GM23248 (cell line): Measurements from ENCODE around the gene RPS6KA6. TPM values are rescaled to one million over a fixed set of nuclear protein-coding genes. Genes with fewer than 3 reads are reported as not detected.
A peak's percentile ranks its signal among the peaks of the same experiment; 100 is the strongest.

Experiments
- DNase-seq: peaks from one replicate; pipeline ENCODE4 v3.0.0-alpha.2; 2015
- H2AFZ ChIP-seq: fragments of 200-600 bp; sonication (generic); 2 replicates; pipeline ENCODE4 v1.6.1; 2016; ENCODE audit warnings: antibody characterized with exemption
- H3F3A ChIP-seq: fragments of 200-600 bp; sonication (generic); 2 replicates; pipeline ENCODE4 v1.6.1; 2016; ENCODE audit warnings: mild to moderate bottlenecking, antibody characterized with exemption, mixed run types; ENCODE audit not compliant: insufficient read depth
- H3K27ac ChIP-seq: fragments of 200-600 bp; sonication (generic); 2 replicates; pipeline ENCODE4 v1.5.1; 2016; ENCODE audit warnings: mild to moderate bottlenecking
- H3K27me3 ChIP-seq: fragments of 200-600 bp; sonication (generic); replicated peaks from 2 replicates; pipeline ENCODE4 v1.6.1; 2016; ENCODE audit warnings: mild to moderate bottlenecking; ENCODE audit not compliant: insufficient read depth
- H3K36me3 ChIP-seq: fragments of 200-600 bp; sonication (generic); 2 replicates; pipeline ENCODE4 v1.6.1; 2016; ENCODE audit warnings: low read depth, mild to moderate bottlenecking
- H3K4me1 ChIP-seq: fragments of 200-600 bp; sonication (generic); 2 replicates; pipeline ENCODE4 v1.6.1; 2016; ENCODE audit warnings: mild to moderate bottlenecking; ENCODE audit not compliant: insufficient read depth
- H3K4me2 ChIP-seq: fragments of 200-600 bp; sonication (generic); one replicate; pipeline ENCODE4 v1.6.1; 2016; ENCODE audit warnings: mild to moderate bottlenecking; ENCODE audit not compliant: unreplicated experiment
- H3K4me3 ChIP-seq: fragments of 200-600 bp; sonication (generic); 2 replicates; pipeline ENCODE4 v1.5.1; 2016; ENCODE audit warnings: mild to moderate bottlenecking
- H3K79me2 ChIP-seq: fragments of 200-600 bp; sonication (generic); 2 replicates; pipeline ENCODE4 v1.6.1; 2016; ENCODE audit warnings: mild to moderate bottlenecking; ENCODE audit not compliant: insufficient read depth
- H3K9ac ChIP-seq: fragments of 200-600 bp; sonication (generic); 2 replicates; pipeline ENCODE4 v1.6.1; 2016; ENCODE audit warnings: mild to moderate bottlenecking
- H3K9me2 ChIP-seq: fragments of 200-600 bp; sonication (generic); 2 replicates; pipeline ENCODE4 v1.6.1; 2016; ENCODE audit warnings: mixed run types, mild to moderate bottlenecking, moderate library complexity; ENCODE audit not compliant: insufficient read depth
- H3K9me3 ChIP-seq: fragments of 200-600 bp; sonication (generic); one replicate; pipeline ENCODE4 v1.6.1; 2017; ENCODE audit warnings: low read depth
- H4K20me1 ChIP-seq: fragments of 200-600 bp; sonication (generic); 2 replicates; pipeline ENCODE4 v1.6.0; 2016; ENCODE audit not compliant: insufficient read depth
- EZH2 ChIP-seq: fragments of 200-600 bp; sonication (generic); IDR thresholded peaks from 2 replicates; pipeline ENCODE4 v1.6.1; 2018; ENCODE audit warnings: antibody characterized with exemption, mild to moderate bottlenecking; ENCODE audit not compliant: insufficient read depth, poor library complexity, severe bottlenecking
- EZH2phosphoT487 ChIP-seq: fragments of 200-600 bp; sonication (generic); IDR thresholded peaks from 2 replicates; pipeline ENCODE4 v1.6.1; 2018; ENCODE audit warnings: antibody characterized with exemption, moderate library complexity, mild to moderate bottlenecking, low read depth; ENCODE audit not compliant: insufficient read depth
- WGBS, 2 experiments: methylation state at CpG; one replicate each; pipeline ENCODE4 v1.1.6; 2015 to 2017; ENCODE audit warnings: low lambda C conversion rate in 2 of 2, low coverage in 1 of 2; ENCODE audit errors: missing lambda C conversion rate in 2 of 2; 5-methylcytosine and 5-hydroxymethylcytosine counted together
- in situ Hi-C: fragments of 300-500 bp; cut with MboI; formaldehyde crosslinking; loops from 2 replicates; pipeline ENCODE4 v1.15.0; 2020
- polyA plus RNA-seq: library from polyadenylated mRNA; unstranded; fragments of >200 nt; fragmentation: Nextera tagmentation; extraction: Ambion mirVana; gene quantifications from 2 replicates; pipeline ENCODE4 v1.2.1, GENCODE V29; 2016
- total RNA-seq: library from RNA; depleted of rRNA; stranded (reverse); fragments of >200 nt; shearing (Covaris generic); gene quantifications from 2 replicates; pipeline ENCODE4 v1.2.3, GENCODE V29; 2014

RPS6KA6 gene
- total and polyA plus RNA-seq, 2 experiments from 2014 or later: 1.4 to 5.4 TPM

DNA sequence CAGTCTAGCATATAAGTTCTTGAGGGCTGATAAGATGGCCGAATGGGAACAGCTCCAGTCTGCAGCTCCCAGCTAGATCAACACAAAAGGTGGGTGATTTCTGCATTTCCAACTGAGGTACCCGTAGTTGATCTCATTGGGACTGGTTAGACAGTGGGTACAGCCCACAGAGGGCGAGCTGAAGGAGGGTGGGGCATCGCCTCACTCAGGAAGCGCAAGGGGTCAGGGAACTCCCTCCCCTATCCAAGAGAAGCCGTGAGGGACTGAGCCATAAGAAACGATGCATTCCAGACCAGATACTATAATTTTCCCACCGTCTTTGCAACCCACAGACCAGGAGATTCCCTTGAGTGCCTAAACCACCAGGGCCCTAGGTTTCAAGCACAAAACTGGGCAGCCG, 109.0 kb downstream of the RPS6KA6 start:
- H2AFZ ChIP-seq: no peak overlapping the region
- H3K9ac ChIP-seq: no peak overlapping the region
- H3K9me2 ChIP-seq: no peaks in the 10 kb centered on the region
- no peaks in the 10 kb centered on the region for H3K4me1 ChIP-seq
- no peaks in the 10 kb centered on the region for H3K27me3 ChIP-seq
- H3K27ac ChIP-seq: no peak overlapping the region
- H3K36me3 ChIP-seq: no peaks in the 10 kb centered on the region
- no peak overlapping the region for H3K4me2 ChIP-seq
- WGBS, 2 experiments: 74 to 79% methylated on average over 8 to 9 of the region's 9 CpGs
- H3K4me3 ChIP-seq: no peak overlapping the region
- in situ Hi-C loops: no loop called here
- no peaks in the 10 kb centered on the region for H3F3A ChIP-seq
- H4K20me1 ChIP-seq: no peaks in the 10 kb centered on the region
- no peak for TF ChIP-seq EZH2phosphoT487
- no peak for TF ChIP-seq EZH2
- no peaks in the 10 kb centered on the region for H3K79me2 ChIP-seq
- no peaks in the 10 kb centered on the region for H3K9me3 ChIP-seq
- no peak for DNase-seq

GRCh38 chrX:84064814-84065213, 123.2 kb downstream of the RPS6KA6 start:
- Histone ChIP-seq H3K27ac (no peak overlapping the region), H2AFZ (no peak overlapping the region), H3K36me3 (no peaks in the 10 kb centered on the region), H3K4me1 (no peaks in the 10 kb centered on the region), H4K20me1 (no peaks in the 10 kb centered on the region), H3K27me3 (no peaks in the 10 kb centered on the region), H3K9ac (no peak overlapping the region), H3K9me3 (no peaks in the 10 kb centered on the region), H3K4me2 (no peak overlapping the region), H3K9me2 (no peaks in the 10 kb centered on the region), H3K79me2 (no peaks in the 10 kb centered on the region), H3F3A (no peaks in the 10 kb centered on the region), H3K4me3 (no peak overlapping the region)
- no peak for TF ChIP-seq EZH2phosphoT487
- TF ChIP-seq EZH2: no peak
- WGBS, 2 experiments: 95 to 98% methylated on average over 2 of the region's 2 CpGs
- in situ Hi-C loops: no loop called here
- DNase-seq: no peak

GRCh38 chrX:84064164-84064563, 123.8 kb downstream of the RPS6KA6 start:
- Histone ChIP-seq H3K36me3 (no peaks in the 10 kb centered on the region), H2AFZ (no peak overlapping the region), H3K4me1 (no peaks in the 10 kb centered on the region), H3K9me3 (no peaks in the 10 kb centered on the region), H3K4me2 (no peak overlapping the region), H3K4me3 (no peak overlapping the region), H3K9me2 (no peaks in the 10 kb centered on the region), H3F3A (no peaks in the 10 kb centered on the region), H3K79me2 (no peaks in the 10 kb centered on the region), H3K27me3 (no peaks in the 10 kb centered on the region), H4K20me1 (no peaks in the 10 kb centered on the region), H3K27ac (no peak overlapping the region), H3K9ac (no peak overlapping the region)
- TF ChIP-seq EZH2phosphoT487 (no peak), EZH2 (no peak)
- in situ Hi-C loops: no loop called here
- WGBS, 2 experiments: 95 to 96% methylated on average over 4 of the region's 4 CpGs
- peak; percentile 30 for DNase-seq

GRCh38 chrX:84047339-84047738, 140.7 kb downstream of the RPS6KA6 start:
- DNase-seq: no peak
- Histone ChIP-seq H4K20me1 (no peaks in the 10 kb centered on the region), H3K4me3 (no peak overlapping the region), H3K27ac (no peak overlapping the region), H3K9ac (no peak overlapping the region), H3K9me2 (no peaks in the 10 kb centered on the region), H2AFZ (no peak overlapping the region), H3K27me3 (no peaks in the 10 kb centered on the region), H3K4me2 (no peak overlapping the region), H3K9me3 (no peaks in the 10 kb centered on the region), H3K36me3 (no peaks in the 10 kb centered on the region), H3K79me2 (no peaks in the 10 kb centered on the region), H3K4me1 (no peaks in the 10 kb centered on the region), H3F3A (no peaks in the 10 kb centered on the region)
- in situ Hi-C loops: no loop called here
- WGBS, 2 experiments: 33 to 36% methylated on average over 1 to 2 of the region's 2 CpGs
- TF ChIP-seq EZH2phosphoT487 (no peak), EZH2 (no peak)

- Histone ChIP-seq H3K4me3 (no peak overlapping the region), H3K4me2 (no peak overlapping the region), H3K9ac (no peak overlapping the region), H3F3A (no peaks in the 10 kb centered on the region), H3K4me1 (no peaks in the 10 kb centered on the region), H3K9me3 (no peaks in the 10 kb centered on the region), H3K27me3 (no peaks in the 10 kb centered on the region), H3K9me2 (no peaks in the 10 kb centered on the region), H3K27ac (no peak overlapping the region), H4K20me1 (no peaks in the 10 kb centered on the region), H2AFZ (no peak overlapping the region), H3K79me2 (no peaks in the 10 kb centered on the region), H3K36me3 (no peaks in the 10 kb centered on the region)
- 36% methylated on average over 6 of the region's 7 CpGs for WGBS, 2 experiments
- peak; percentile 43 for DNase-seq
- in situ Hi-C loops: no loop called here
- TF ChIP-seq EZH2phosphoT487: no peak
- no peak for TF ChIP-seq EZH2
Measured at GRCh38 chrX:84046403-84046984, 141.5 kb downstream of the RPS6KA6 start.
